Fibroblast of lung (primary cell): ENCODE results near the gene ACY1.

Source experiments
- CTCF ChIP-seq, 2 donors: IDR thresholded peaks in 1 of 2; conservative IDR thresholded peaks in 1 of 2; 1 replicate in 1 of 2; 2 replicates in 1 of 2; pipeline ENCODE4 v1.5.1; 2011 to 2012; ENCODE audit warnings: low read length in 2 of 2, control low read depth in 1 of 2, inconsistent platforms in 1 of 2, low read depth in 1 of 2, mild to moderate bottlenecking in 1 of 2
- EZH2 ChIP-seq: IDR thresholded peaks from 2 replicates; pipeline ENCODE4 v1.5.1; 2012; ENCODE audit warnings: low read length, control low read depth, mild to moderate bottlenecking; ENCODE audit errors: missing control alignments

- TF ChIP-seq EZH2 (no peak), CTCF (conservative IDR thresholded peaks at IDR 0.05 in 1 of 2, IDR thresholded peaks at IDR 0.05 in 1 of 2; ENCODE audit: low read depth in 1 of 2, low read length in 2 of 2) (no peak)
Measured at GRCh38 chr3:51970606-51971300, 12.6 kb upstream of the ACY1 start.
